ENCODE measurements around the gene MERTK.
"Not testable (repeated sequence)": the region's sequence is repeated elsewhere in the genome, so short reads cannot be mapped to it uniquely, and the experiment has no call there.

Gene MERTK

DNA sequence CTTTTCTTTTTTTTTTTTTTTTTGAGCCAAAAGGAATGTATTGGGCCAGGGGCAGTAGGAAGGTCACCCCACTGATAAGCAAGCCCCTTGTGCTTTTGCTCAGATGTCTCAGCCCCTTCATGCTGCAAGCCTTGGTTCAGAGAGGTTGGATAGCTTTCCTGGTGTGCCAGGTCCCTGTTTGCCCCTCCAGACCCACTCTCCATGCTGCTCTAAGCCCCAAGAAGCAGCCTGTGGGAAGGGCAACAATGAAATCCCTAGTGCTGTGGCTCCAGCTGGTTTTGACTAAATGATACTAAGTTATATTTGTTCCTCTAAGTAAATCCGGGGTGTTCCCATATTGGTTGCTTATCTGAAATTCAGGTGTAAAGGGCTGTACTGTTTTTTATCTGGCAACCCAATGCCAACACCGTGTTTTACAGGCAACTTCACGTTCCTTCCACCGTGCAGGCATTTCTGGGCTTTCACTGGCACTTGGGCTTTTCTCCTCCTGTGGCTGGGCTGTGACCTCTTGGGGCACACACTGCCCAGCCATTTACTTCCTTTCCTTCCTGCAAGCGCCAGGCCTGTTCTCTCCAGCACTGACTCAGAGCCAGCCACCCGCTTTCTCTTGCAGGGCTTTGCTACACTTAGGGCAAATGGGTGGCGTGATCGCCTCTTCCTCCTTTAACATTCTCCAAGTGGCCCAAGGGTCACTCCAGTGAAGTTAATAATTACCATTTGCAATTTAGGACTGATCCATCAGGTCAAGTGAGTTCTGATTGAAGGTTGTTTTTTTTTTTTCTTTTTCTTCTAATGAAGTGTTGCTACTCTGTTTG is 21.6 kb downstream of the MERTK start:
- Histone ChIP-seq H3K4me1 (ENCODE audit: insufficient read depth, low read length) (no peaks in the 10 kb centered on the region), H3K36me3 (ENCODE audit: insufficient read depth, low read length) (no peaks in the 10 kb centered on the region), H3K9ac (ENCODE audit: low read depth, low read length) (no peak overlapping the region), H3K9me3 (ENCODE audit: control insufficient read depth, insufficient read depth, low read length) (no peaks in the 10 kb centered on the region)

DNA sequence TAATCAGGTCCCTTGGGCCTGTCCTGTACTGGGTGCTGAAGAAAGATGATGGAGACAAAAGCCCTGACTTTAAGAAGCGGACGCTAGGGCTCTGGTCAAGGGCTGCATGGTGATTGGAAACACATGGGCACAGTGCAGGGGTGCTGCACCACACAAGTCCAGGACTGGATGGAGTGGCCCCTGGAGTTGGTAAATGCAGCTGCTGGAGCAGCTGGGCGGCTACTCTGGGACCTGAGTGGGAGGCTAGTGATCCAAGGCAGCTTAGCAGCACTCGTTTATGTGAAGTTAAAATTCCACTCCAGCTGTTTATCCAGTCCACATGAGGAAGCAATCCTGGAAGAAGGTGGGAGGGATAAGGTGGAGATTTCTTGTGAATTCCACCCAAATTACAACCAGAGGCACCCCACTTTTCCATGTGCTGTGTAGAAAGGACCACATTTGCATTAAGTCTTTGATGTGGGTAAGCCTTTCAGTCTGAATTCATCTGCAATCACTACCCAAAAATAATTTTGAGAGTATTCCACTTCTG is 24.9 kb downstream of the MERTK start:
- Histone ChIP-seq H3K36me3 (ENCODE audit: insufficient read depth, low read length) (no peaks in the 10 kb centered on the region), H3K9ac (ENCODE audit: low read depth, low read length) (no peak overlapping the region), H3K4me1 (ENCODE audit: insufficient read depth, low read length) (no peaks in the 10 kb centered on the region), H3K9me3 (ENCODE audit: control insufficient read depth, insufficient read depth, low read length) (no peaks in the 10 kb centered on the region)

DNA sequence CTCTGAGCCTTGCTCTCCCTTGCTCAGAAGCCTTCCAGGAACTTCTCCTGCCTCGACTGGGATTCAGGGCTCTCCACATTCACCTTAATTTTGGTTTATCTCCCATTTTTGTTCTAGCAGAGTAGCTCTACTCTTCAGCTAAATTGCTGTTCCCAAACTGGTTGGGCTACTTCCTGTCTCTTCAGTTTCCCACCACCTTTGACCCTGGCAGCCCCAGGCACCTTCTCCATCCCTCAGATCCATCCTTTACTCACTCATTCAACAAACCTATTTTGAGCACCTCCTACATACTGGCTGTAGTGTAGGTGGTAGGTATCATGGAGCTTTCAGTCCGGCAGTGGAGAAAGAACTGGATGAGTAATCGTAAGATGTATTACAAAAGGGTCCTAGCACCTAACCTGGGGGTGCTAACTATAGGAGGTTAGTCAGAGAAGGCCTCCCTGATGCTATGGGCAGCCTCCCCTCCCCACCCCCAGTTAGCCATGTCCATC is 26.3 kb downstream of the MERTK start:
- Histone ChIP-seq H3K4me1 (ENCODE audit: insufficient read depth, low read length) (no peaks in the 10 kb centered on the region; the same call in 1 of the 2 replicates), H3K36me3 (ENCODE audit: insufficient read depth, low read length) (no peaks in the 10 kb centered on the region), H3K9me3 (ENCODE audit: control insufficient read depth, insufficient read depth, low read length) (no peaks in the 10 kb centered on the region), H3K9ac (ENCODE audit: low read depth, low read length) (no peak overlapping the region)

DNA sequence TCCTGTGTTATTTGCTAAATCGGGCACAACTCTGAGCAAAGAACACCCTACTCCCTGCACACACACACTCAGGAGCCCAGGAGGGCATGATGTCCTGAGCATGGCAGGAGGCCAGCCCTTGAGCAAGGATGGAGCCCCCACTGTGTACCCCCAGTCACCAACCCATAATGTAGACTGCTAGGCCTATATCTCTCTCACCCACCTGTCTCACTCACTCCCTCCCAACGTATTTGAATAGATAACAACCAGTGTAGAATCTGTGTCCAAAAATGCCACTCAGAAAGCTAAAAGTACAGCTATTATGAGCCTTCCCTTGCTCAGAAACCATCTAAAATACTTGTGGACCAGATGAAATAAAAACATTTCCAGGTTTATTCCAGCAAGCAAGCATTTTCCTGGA is 29.3 kb downstream of the MERTK start:
- Histone ChIP-seq H3K36me3 (ENCODE audit: insufficient read depth, low read length) (no peaks in the 10 kb centered on the region), H3K4me1 (ENCODE audit: insufficient read depth, low read length) (peaks cover 4% of the 10 kb centered on the region), H3K9ac (ENCODE audit: low read depth, low read length) (no peak overlapping the region)

DNA sequence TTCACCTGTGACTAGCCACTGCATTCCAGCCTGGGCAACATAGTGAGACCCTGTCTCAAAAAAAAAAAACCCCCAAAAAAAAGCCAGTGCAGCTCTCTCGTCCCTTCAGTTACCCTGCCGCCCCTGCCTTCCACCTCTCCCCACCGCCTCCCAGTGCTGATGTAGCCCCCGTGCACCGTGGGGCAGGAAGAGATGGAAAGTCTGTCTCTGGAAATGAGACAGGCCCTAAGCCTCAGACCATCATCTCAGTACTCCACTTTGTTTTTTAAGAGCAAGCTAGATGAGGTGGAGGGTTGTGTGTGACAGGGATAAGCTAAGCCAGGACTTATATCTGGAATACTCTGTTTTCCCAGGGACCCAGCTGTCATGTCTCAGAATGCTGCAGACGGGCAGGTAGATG is 32.0 kb downstream of the MERTK start:
- no peaks in the 10 kb centered on the region for H3K36me3 ChIP-seq (ENCODE audit: insufficient read depth, low read length)
- no peak overlapping the region for H3K9ac ChIP-seq (ENCODE audit: low read depth, low read length)
- H3K9me3 ChIP-seq (ENCODE audit: control insufficient read depth, insufficient read depth, low read length) = no peaks in the 10 kb centered on the region
- peaks cover 4% of the 10 kb centered on the region for H3K4me1 ChIP-seq (ENCODE audit: insufficient read depth, low read length)

More for the DNA sequence above, 29.3 kb downstream of the MERTK start:
- H3K9me3 ChIP-seq (ENCODE audit: control insufficient read depth, insufficient read depth, low read length) = no peaks in the 10 kb centered on the region

DNA sequence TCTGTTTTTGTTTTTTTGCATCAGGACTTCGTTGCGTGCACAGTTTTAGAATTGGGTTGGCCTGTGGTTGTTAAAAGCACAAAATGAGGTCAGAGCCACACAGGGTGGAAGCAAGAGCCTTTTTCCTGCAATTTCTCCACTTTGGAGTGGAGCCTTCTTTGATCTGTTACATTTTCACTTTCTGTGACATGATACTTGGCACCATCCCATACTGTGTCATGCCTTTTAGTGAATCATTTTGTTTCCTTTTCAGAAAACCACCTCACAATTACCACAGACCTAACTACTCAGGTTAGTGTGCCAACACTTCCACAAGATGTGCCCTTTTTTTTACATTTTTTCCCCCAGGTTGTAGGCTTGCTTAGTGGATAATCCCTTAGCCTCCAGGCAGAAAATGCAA is 32.5 kb downstream of the MERTK start:
- no peak overlapping the region for H3K9ac ChIP-seq (ENCODE audit: low read depth, low read length)
- H3K4me1 ChIP-seq (ENCODE audit: insufficient read depth, low read length) = peaks cover 4% of the 10 kb centered on the region
- H3K36me3 ChIP-seq (ENCODE audit: insufficient read depth, low read length) = no peaks in the 10 kb centered on the region
- no peaks in the 10 kb centered on the region for H3K9me3 ChIP-seq (ENCODE audit: control insufficient read depth, insufficient read depth, low read length)

DNA sequence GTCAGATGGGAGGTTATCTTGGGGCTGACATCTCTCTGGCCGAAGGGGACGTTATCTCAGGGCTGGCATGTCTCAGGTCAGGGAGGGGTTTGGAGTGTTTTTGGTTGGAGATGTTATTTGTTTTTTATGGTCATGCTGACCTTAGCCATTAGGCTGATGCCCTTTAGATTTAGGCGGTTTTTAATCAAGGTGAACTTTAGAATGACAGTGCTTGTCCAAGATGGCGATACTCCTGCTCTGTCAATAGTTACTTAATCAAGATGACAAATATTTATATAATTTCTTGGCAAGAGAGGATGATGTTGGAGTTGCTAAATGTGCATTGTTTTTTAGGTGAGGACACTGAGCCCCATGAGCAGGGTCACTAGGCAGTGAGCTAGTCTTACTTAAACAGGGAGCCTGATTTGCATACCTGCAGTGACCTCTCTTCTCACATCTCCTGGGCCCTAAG is 34.5 kb downstream of the MERTK start:
- H3K36me3 ChIP-seq (ENCODE audit: insufficient read depth, low read length) = no peaks in the 10 kb centered on the region
- H3K4me1 ChIP-seq (ENCODE audit: insufficient read depth, low read length) = peaks cover 4% of the 10 kb centered on the region
- no peaks in the 10 kb centered on the region for H3K9me3 ChIP-seq (ENCODE audit: control insufficient read depth, insufficient read depth, low read length)
- no peak overlapping the region for H3K9ac ChIP-seq (ENCODE audit: low read depth, low read length)

DNA sequence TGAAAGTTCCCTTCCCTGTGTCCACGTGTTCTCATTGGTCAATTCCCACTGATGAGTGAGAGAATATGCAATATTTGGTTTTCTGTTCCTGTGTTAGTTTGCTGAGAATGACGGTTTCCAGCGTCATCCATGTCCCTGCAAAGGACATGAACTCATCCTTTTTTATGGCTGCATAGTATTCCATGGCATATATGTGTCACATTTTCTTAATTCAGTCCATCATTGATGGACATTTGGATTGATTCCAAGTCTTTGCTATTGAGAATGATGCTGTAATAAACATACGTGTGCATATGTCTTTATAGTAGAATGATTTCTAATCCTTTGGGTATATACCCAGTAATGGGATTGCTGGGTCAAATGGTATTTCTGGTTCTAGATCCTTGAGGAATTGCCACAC is 35.5 kb downstream of the MERTK start:
- H3K9ac ChIP-seq (ENCODE audit: low read depth, low read length); H3K36me3 ChIP-seq (ENCODE audit: insufficient read depth, low read length); H3K9me3 ChIP-seq (ENCODE audit: control insufficient read depth, insufficient read depth, low read length); H3K4me1 ChIP-seq (ENCODE audit: insufficient read depth, low read length): not testable (repeated sequence)

DNA sequence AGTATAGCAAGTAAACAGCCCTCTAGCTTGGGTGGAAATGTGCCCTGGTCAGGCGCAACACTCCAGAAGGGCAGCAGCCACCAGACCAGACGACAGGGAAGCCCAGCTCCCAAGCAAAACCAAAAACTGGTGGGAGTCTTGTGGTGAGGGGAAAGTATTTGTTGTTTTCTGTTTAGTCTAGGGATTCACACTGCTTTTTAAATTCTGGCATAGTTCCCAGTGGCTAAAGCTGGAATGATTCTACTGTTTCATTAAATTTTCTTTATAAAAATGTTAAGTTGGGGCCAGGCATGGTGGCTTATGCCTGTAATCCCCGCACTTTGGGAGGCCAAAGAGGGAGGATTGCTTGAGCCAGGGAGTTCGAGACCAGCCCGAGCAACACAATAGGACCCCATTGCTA is 38.5 kb downstream of the MERTK start:
- Histone ChIP-seq H3K36me3 (ENCODE audit: insufficient read depth, low read length) (no peaks in the 10 kb centered on the region), H3K9me3 (ENCODE audit: control insufficient read depth, insufficient read depth, low read length) (no peaks in the 10 kb centered on the region)

DNA sequence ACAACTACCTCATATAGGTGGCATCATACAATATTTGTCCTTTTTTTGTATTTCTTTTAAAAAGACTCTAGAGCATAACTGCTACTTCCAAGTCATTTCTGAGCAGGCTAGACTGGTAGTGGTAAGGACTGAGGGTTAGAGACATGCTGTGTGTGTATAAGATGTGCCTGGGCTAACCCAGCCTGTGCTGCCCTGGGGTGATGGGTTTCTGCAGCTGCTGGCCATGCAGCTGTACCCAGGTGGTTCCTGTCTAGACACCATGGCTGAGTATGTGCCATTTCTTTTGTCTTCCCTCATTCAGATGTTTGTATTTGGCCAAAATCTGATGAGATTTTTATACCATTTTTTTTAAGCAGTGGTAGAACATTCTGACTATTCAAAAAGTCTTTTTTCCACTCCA is 40.0 kb downstream of the MERTK start:
- H3K9me3 ChIP-seq (ENCODE audit: control insufficient read depth, insufficient read depth, low read length) = no peaks in the 10 kb centered on the region
- no peaks in the 10 kb centered on the region for H3K36me3 ChIP-seq (ENCODE audit: insufficient read depth, low read length)
- peaks cover 4% of the 10 kb centered on the region; the same call in 1 of the 2 replicates for H3K4me1 ChIP-seq (ENCODE audit: insufficient read depth, low read length)
- H3K9ac ChIP-seq (ENCODE audit: low read depth, low read length) = no peak overlapping the region

More for the DNA sequence above, 38.5 kb downstream of the MERTK start:
- Histone ChIP-seq H3K9ac (ENCODE audit: low read depth, low read length) (no peak overlapping the region), H3K4me1 (ENCODE audit: insufficient read depth, low read length) (peaks cover 4% of the 10 kb centered on the region; the same call in 1 of the 2 replicates)

DNA sequence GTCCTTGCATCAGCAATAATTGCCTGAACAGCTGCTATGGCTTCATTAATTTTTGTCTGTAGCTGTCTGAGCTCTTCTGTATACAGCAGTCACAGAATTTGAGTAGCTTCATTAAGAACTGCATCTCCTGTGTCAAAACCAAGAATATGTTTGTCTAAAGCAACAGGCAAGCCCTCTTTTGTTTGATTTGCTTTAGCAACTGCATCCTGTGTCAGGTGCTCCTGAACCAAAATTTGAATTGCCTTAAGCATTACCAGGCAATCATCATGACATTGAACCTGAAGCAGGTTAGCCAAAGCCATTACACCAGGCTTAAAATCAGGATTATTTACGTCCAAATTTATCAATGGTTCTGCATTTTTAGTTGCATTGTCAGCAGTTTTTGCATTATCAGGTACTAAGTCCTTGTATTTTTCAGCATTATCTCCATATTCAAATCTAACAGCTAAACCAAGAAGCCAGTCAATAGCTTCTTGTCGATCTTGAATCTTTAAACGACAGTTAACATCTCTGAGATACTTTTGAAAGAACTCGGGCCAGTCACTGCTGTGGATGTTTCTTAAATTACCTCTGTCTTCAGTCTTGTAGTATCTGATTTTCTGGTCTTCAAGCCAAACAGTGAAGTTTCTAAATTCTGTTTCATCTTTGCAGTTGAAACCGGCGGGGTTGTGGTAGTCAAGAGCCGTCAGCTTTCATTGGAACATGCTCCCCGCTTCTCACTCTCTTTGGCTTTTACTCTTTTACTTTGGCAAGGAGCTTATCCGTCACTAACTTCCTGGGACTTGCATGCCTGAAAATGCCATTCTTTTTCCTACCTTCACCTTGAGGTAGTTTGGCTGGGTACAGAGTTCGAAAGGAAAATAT is 42.2 kb downstream of the MERTK start:
- H3K9ac ChIP-seq (ENCODE audit: low read depth, low read length) = no peak overlapping the region

DNA sequence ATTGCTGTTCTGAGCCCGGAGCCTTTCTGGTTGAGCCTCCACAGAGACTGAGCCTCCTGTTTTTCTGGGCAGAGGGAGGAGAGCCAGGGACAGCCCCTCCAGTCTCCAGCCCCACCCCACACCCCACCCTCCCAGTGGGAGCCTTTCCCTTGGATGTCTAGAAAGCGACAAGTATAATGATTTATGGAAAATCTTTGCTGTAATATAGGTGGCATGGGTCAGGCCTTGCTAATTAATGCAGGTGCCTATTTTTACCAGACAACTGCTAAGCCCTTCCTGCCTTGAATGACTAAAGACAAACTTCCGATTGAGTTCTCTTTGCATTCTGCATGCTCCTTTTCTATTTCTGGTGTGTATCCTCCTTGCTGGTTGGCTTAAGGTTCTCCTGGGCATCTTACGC is 43.1 kb downstream of the MERTK start:
- Histone ChIP-seq H3K9ac (ENCODE audit: low read depth, low read length) (no peak overlapping the region), H3K9me3 (ENCODE audit: control insufficient read depth, insufficient read depth, low read length) (no peaks in the 10 kb centered on the region)

More for the DNA sequence above, 42.2 kb downstream of the MERTK start:
- Histone ChIP-seq H3K4me1 (ENCODE audit: insufficient read depth, low read length) (peaks cover 4% of the 10 kb centered on the region; the same call in 1 of the 2 replicates), H3K36me3 (ENCODE audit: insufficient read depth, low read length) (no peaks in the 10 kb centered on the region), H3K9me3 (ENCODE audit: control insufficient read depth, insufficient read depth, low read length) (no peaks in the 10 kb centered on the region)

DNA sequence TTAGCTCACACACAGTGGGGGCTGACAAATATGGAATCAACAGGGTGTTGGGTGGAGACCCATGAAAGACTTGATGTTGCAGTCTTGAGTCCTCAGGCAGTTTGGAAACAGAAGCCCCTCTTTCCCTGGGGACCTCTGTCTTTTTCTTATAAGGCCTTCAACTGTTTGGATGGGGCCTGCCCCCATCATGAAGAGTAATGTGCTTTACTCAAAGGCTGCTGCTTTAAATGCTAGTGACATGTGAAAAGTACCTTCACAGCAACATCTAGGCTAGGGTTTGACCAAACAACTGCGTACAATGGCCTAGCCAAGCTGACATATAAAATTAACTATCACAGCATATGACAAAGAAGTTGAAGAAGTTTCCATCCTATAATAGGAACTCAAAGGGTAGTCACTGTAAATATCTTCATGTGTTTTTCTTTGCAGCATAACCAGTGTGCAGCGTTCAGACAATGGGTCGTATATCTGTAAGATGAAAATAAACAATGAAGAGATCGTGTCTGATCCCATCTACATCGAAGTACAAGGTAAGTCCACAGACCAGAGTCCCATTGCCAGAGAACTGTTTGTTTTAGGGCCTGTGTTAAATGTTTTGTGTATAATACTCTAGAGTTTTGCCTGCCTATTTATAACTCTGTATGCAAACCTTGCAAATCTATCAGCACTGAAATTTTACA is 46.3 kb downstream of the MERTK start:
- H3K36me3 ChIP-seq (ENCODE audit: insufficient read depth, low read length) = no peaks in the 10 kb centered on the region
- H3K9ac ChIP-seq (ENCODE audit: low read depth, low read length) = no peak overlapping the region
- H3K9me3 ChIP-seq (ENCODE audit: control insufficient read depth, insufficient read depth, low read length) = no peaks in the 10 kb centered on the region
- peaks cover 4% of the 10 kb centered on the region; the same call in 1 of the 2 replicates for H3K4me1 ChIP-seq (ENCODE audit: insufficient read depth, low read length)

More for the DNA sequence above, 43.1 kb downstream of the MERTK start:
- Histone ChIP-seq H3K36me3 (ENCODE audit: insufficient read depth, low read length) (no peaks in the 10 kb centered on the region), H3K4me1 (ENCODE audit: insufficient read depth, low read length) (peaks cover 4% of the 10 kb centered on the region; the same call in 1 of the 2 replicates)
